Gastroesophageal sphincter (tissue), 4 donors: ENCODE measurements around the gene DAPK2. TPM values are rescaled to one million over a fixed set of nuclear protein-coding genes. Genes with fewer than 3 reads are reported as not detected.

Experiments
- ATAC-seq: fragments of 150-250 bp; one replicate; pipeline ENCODE4 v1.9.1; 2016; ENCODE audit warnings: mild to moderate bottlenecking, moderate library complexity
- H3K27ac ChIP-seq, 4 donors: fragments of 200-600 bp; sonication (generic) in 3 of 4; 1 replicate in 3 of 4; 2 replicates in 1 of 4; pipeline ENCODE4 v1.5.1; 2016 to 2019
- H3K27me3 ChIP-seq: fragments of 200-600 bp; sonication (generic); one replicate; pipeline ENCODE4 v1.5.1; 2019
- H3K36me3 ChIP-seq, 2 donors: fragments of 200-600 bp; sonication (generic); one replicate each; pipeline ENCODE4 v1.5.1; 2019; ENCODE audit warnings: control low read depth in 1 of 2
- H3K4me1 ChIP-seq, 3 donors: fragments of 200-600 bp; sonication (generic); 1 replicate in 2 of 3; 2 replicates in 1 of 3; pipeline ENCODE4 v1.5.1; 2016 to 2019; ENCODE audit warnings: control low read depth in 2 of 3
- H3K4me3 ChIP-seq, 2 donors: fragments of 200-600 bp; sonication (generic); one replicate each; pipeline ENCODE4 v1.5.1; 2019; ENCODE audit warnings: mild to moderate bottlenecking in 1 of 2, moderate library complexity in 1 of 2
- H3K9me3 ChIP-seq, 3 donors: fragments of 200-600 bp; sonication (generic); one replicate each; pipeline ENCODE4 v1.5.1; 2017 to 2019; ENCODE audit warnings: control low read depth in 2 of 3
- EP300 ChIP-seq: sonication (generic); formaldehyde crosslinking; IDR thresholded peaks from one replicate; pipeline ENCODE4 v1.6.1; 2017; ENCODE audit warnings: antibody characterized with exemption, mild to moderate bottlenecking
- POLR2A ChIP-seq, 2 donors: fragments of 450-650 bp; IDR thresholded peaks; one replicate each; pipeline ENCODE4 v1.6.1; 2017; ENCODE audit warnings: antibody characterized with exemption in 2 of 2, mild to moderate bottlenecking in 2 of 2, moderate library complexity in 1 of 2
- POLR2AphosphoS5 ChIP-seq: sonication (generic); formaldehyde crosslinking; IDR thresholded peaks from one replicate; pipeline ENCODE4 v1.6.1; 2017; ENCODE audit warnings: antibody characterized with exemption
- WGBS, 2 donors: methylation state at CpG; one replicate each; pipeline ENCODE4 v1.1.5; 2018; ENCODE audit warnings: low coverage in 1 of 2; 5-methylcytosine and 5-hydroxymethylcytosine counted together
- total RNA-seq, 4 donors: library from RNA; depleted of rRNA; stranded (reverse); fragments of >200 nt; gene quantifications; one replicate each; pipeline ENCODE4 v1.1.0, GENCODE V29; 2016
- TF ChIP-seq, protein P1 (sequence below), 4 experiments: fragments of 200-600 bp in 2 of 4; fragments of 450-650 bp in 2 of 4; sonication (generic) in 1 of 4; IDR thresholded peaks; one replicate each; pipeline ENCODE4 v1.5.1; 2017 to 2019; ENCODE audit warnings: antibody characterized with exemption in 4 of 4, mild to moderate bottlenecking in 2 of 4, moderate library complexity in 2 of 4

DAPK2 gene
- total RNA-seq, result 1 to 10 TPM; 2.0 to 9.5 (median 6.4) TPM

DNA sequence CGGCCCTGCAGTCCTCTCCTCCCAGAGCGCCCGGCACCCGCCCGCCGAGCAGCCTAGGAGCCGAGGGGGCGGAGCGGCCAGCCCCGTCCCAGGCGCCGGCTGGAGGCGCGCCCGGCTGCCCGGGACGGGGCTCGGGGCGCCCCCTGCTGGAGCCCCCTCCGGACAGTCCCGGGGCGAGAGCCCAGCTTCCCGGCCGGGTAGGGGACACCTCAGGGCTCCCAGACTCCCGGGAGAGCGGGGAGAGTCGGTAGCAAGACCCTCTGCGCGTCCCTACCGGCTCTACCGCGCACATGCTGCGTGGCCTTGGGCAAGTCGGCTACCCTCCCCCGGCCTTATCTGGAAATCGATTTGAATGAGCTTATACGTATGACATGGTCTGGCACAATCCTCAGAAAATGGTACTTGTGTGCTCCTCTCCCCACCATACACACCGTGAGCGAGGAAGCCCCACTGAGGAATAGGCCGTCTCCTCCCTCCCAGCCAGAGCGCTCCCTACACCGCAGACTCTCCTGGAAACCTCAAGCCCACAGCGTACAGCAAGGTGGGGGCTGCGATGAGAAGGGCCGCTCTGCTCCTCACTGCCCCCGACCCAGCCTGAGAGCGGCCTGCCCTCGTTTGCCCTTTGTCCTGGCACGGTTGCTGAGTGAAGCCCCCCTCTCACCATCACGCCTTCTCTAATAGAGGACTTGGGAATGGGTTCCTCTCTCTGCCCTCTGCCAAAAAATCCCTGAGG lies at the start of gene DAPK2:
TSS of gene DAPK2 (minus strand) at position 65 of the 733 bp plus-strand sequence. CDS start 6,224 bp downstream, outside the sequence.
- Histone ChIP-seq H3K4me1 (peaks cover 0 to 21% (median 6%) of the 10 kb centered on the region in 3 donors), H3K36me3 (no peaks in the 10 kb centered on the region), H3K27me3 (peaks cover 20% of the 10 kb centered on the region), H3K4me3 (peak within 1 kb of the TSS; percentile 42 to 63), H3K27ac (peak within 1 kb of the TSS in 1 of 4 donors; percentile 64), H3K9me3 (no peaks in the 10 kb centered on the region)
- TF ChIP-seq POLR2AphosphoS5 (no peak), POLR2A (IDR thresholded peaks at IDR 0.05) (no peak)
- TF ChIP-seq, protein P1, sequence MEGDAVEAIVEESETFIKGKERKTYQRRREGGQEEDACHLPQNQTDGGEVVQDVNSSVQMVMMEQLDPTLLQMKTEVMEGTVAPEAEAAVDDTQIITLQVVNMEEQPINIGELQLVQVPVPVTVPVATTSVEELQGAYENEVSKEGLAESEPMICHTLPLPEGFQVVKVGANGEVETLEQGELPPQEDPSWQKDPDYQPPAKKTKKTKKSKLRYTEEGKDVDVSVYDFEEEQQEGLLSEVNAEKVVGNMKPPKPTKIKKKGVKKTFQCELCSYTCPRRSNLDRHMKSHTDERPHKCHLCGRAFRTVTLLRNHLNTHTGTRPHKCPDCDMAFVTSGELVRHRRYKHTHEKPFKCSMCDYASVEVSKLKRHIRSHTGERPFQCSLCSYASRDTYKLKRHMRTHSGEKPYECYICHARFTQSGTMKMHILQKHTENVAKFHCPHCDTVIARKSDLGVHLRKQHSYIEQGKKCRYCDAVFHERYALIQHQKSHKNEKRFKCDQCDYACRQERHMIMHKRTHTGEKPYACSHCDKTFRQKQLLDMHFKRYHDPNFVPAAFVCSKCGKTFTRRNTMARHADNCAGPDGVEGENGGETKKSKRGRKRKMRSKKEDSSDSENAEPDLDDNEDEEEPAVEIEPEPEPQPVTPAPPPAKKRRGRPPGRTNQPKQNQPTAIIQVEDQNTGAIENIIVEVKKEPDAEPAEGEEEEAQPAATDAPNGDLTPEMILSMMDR (IDR thresholded peaks at IDR 0.05), result peak; percentile 38 to 79 (median 72)
- ATAC-seq, result peak; percentile 91
- WGBS, 2 donors, result 26% methylated on average over 8 of the region's 50 CpGs; no CpG with 5 or more reads in 1 of the 2 donors

DNA sequence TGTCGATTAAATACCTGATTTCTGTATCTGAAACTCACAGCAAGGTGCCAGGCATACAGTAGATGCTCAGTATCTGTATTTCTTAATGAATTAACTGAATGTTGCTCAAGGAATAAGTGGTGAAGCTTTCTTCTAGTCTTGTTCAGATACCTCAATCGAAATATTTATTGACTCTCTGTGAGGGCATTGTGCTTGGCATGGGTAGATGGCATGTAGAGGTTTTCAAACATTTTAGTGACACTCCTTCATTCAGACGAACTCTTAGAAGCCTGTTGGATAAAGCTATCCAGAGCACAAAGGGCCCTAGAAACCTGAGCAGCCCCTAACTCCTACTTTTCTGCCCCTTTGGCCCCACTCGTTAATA lies 49.1 kb upstream of the DAPK2 start:
- 47 to 70% methylated on average over 2 to 3 of the region's 4 CpGs for WGBS, 2 donors
- peak overlapping the region; percentile 78 to 92 for H3K4me3 ChIP-seq
- no peaks in the 10 kb centered on the region for H3K9me3 ChIP-seq
- peak overlapping the region; percentile 52 to 94 (median 88) for H3K27ac ChIP-seq
- TF ChIP-seq EP300, result no peak
- TF ChIP-seq POLR2A (IDR thresholded peaks at IDR 0.05), result no peak
- TF ChIP-seq, protein P1 (IDR thresholded peaks at IDR 0.05), result no peak
- TF ChIP-seq POLR2AphosphoS5, result no peak
- no peaks in the 10 kb centered on the region for H3K36me3 ChIP-seq
- peaks cover 2 to 84% (median 36%) of the 10 kb centered on the region in 3 donors for H3K4me1 ChIP-seq
- no peak for ATAC-seq
- no peaks in the 10 kb centered on the region for H3K27me3 ChIP-seq

DNA sequence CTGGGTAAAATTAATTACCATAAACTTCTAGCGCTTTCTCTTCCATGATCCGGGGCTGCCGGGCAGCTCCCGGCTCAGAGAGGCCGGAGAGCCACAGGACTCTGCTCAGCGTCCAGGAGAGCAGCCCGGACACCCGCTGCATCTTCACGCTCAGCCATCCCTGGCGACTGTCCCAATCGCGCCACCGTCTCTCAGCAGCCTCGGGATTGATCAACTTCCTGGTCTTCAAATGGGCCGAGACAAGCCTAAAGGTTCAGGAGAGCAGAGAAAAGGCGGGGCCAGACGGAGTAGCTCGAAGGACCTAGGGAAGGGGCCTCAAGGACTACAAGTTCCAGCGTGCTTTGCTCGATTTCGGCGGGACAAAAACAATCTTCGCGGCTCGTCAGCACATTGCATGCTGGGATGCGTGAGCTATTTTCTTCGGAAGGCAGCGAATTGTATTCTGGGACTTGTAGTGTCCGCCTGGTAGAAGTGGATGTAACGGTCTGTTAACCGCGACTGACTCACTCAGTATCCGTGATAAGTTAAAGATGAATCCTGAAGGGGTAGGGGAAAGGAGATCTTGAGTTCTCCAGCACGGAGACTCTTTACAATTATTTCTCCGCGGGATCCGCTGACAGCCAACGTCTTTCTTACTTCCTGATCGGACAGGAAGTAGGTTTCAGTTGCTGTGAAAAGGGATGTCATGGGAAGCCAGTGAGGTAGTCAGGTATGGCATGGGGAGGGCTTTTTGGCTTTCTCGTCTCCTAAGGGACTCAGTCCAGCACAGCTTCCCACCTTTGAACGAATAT lies 47.5 kb upstream of the DAPK2 start, which contains the start of gene CIAO2A:
TSS of gene CIAO2A (minus strand) at position 212 of the 791 bp plus-strand sequence. CDS start at position 142, 70 bp downstream.
- 0% methylated on average over 15 to 32 of the region's 41 CpGs for WGBS, 2 donors
- Histone ChIP-seq H3K27me3 (no peaks in the 10 kb centered on the region), H3K36me3 (peaks cover 0 to 10% of the 10 kb centered on the region in 2 donors), H3K27ac (peak within 1 kb of the TSS; percentile 87 to 98 (median 91)), H3K4me1 (peaks cover 2 to 68% (median 31%) of the 10 kb centered on the region in 3 donors), H3K9me3 (no peaks in the 10 kb centered on the region), H3K4me3 (peak within 1 kb of the TSS; percentile 71 to 85)
- TF ChIP-seq POLR2A (IDR thresholded peaks at IDR 0.05), result peak; percentile 12 to 29
- TF ChIP-seq, protein P1 (IDR thresholded peaks at IDR 0.05), result no peak
- peak; percentile 50 for TF ChIP-seq POLR2AphosphoS5
- TF ChIP-seq EP300, result no peak
- ATAC-seq, result peak; percentile 94

DNA sequence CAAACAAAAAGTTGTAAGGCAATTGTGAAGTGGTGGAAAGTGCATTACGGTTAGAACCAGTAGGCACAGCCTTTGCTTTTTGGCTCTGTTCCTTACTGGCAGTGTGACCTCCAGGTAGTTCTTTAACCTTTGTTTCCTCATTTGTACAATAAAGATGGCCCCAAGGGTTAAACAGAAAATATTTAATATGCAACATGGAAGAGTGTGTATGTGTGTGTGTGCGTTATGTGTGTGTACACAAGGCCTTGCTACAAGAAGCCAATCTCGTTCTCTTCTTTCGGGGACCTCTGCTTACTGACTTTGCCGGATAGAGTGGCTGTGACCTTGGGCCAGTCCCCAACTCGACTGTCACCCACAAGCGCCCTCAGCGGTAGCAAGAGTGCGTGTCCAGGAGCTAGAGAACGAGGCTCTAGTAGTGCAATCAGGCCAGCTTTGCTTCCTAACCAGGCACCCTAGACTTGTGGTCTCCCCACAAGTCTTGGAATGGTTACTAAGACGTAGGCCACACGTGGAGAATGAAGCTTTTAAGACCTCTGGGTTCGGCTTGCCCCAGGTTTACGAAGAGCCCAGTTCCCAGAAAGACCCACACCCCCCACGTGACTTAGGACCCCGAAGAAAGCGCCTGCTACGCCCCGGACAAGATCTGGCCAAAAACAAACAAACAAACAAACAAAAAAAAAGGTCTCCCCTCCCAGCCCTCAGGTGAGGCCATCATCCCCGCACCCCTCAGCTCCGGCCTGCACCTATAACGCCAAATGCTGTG lies 46.8 kb upstream of the DAPK2 start:
- no peak for ATAC-seq
- Histone ChIP-seq H3K36me3 (peaks cover 0 to 16% of the 10 kb centered on the region in 2 donors), H3K27ac (peak overlapping the region; percentile 87 to 98 (median 91)), H3K9me3 (no peaks in the 10 kb centered on the region), H3K4me1 (peaks cover 2 to 60% (median 26%) of the 10 kb centered on the region in 3 donors), H3K27me3 (no peaks in the 10 kb centered on the region), H3K4me3 (peak overlapping the region; percentile 71 to 85)
- 8% methylated on average over 15 to 16 of the region's 22 CpGs for WGBS, 2 donors
- TF ChIP-seq, protein P1 (IDR thresholded peaks at IDR 0.05), result no peak
- no peak for TF ChIP-seq POLR2AphosphoS5
- TF ChIP-seq EP300, result no peak
- no peak for TF ChIP-seq POLR2A (IDR thresholded peaks at IDR 0.05)
